ENCODE data around the gene PHLPP1.

DNA sequence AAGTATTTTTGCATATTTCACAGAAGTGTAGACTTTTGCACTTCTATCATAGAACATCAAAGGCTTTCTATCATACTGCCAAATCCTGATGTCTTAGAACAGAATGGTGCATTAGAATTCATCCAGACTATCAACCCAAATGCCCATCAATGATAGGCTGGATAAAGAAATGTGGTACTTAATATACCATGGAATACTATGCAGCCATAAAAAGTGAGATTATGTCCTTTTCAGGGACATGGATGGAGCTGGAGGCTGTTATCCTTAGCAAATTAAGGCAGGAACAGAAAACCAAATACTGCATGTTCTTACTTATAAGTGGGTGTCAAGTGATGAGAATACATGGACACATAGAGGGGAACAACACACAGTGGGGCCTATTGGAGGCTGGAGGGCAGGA, 150.2 kb downstream of the PHLPP1 start:
- TF ChIP-seq, protein P1, sequence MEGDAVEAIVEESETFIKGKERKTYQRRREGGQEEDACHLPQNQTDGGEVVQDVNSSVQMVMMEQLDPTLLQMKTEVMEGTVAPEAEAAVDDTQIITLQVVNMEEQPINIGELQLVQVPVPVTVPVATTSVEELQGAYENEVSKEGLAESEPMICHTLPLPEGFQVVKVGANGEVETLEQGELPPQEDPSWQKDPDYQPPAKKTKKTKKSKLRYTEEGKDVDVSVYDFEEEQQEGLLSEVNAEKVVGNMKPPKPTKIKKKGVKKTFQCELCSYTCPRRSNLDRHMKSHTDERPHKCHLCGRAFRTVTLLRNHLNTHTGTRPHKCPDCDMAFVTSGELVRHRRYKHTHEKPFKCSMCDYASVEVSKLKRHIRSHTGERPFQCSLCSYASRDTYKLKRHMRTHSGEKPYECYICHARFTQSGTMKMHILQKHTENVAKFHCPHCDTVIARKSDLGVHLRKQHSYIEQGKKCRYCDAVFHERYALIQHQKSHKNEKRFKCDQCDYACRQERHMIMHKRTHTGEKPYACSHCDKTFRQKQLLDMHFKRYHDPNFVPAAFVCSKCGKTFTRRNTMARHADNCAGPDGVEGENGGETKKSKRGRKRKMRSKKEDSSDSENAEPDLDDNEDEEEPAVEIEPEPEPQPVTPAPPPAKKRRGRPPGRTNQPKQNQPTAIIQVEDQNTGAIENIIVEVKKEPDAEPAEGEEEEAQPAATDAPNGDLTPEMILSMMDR (conservative IDR thresholded peaks at IDR 0.05; ENCODE audit: low read depth, low read length) = no peak
- no peak for TF ChIP-seq EZH2 (IDR thresholded peaks at IDR 0.05; ENCODE audit: borderline replicate concordance, low read depth, low read length, poor library complexity, severe bottlenecking)
